SU-DHL-6 (cell line): ENCODE measurements around the gene FUOM.

Experiments used
- CTCF ChIP-seq: fragments of 200-600 bp; sonication (generic); IDR thresholded peaks from one replicate; pipeline ENCODE4 v1.5.1; 2017; ENCODE audit warnings: antibody characterized with exemption, mild to moderate bottlenecking, low read length, moderate library complexity; ENCODE audit not compliant: insufficient read depth, poor library complexity, severe bottlenecking
- EZH2phosphoT487 ChIP-seq: fragments of 200-600 bp; sonication (generic), shearing (Covaris generic); conservative IDR thresholded peaks from 2 replicates; pipeline ENCODE4 v1.6.1; 2018; ENCODE audit warnings: mild to moderate bottlenecking, antibody characterized with exemption, low read length, moderate library complexity, mixed read lengths

DNA sequence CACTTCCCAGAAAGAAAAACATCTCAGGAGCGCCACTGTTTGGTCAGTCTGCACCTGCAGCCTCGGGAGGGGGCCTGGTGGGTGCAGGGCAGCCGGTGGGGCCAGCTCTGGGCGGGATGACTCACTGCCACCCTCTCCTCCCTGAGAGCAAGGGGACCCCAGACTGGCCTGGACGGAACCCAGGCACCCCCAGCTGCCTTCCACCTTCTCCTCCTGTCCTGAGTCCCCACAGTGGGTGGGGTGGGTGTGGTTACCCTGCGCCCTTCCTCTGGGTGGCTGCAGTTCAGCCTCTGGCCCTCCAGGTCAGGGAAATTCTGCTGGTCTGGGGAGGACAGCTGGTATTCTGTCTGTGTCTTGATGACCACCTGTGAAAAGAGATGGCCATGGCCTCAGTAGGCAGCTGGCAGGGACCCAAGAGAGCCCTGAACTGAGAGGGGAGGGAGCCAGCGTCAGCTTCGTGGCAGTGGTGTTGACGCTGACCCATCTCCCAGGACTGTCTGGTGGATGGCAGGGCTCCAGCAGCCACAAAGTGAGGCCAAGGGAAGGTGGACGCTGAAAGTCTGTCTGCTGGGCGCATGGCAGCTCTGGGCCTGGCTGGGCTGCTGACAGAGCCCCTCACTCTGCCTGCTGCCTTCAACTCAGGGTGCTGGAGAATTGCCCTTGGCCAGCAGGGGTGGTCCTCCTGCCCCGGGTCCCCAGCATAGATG lies 30.0 kb downstream of the FUOM start:
- no peak for TF ChIP-seq CTCF
- no peak for TF ChIP-seq EZH2phosphoT487
